ENCODE measurements around the gene AHSP. TPM values are rescaled to one million over a fixed set of nuclear protein-coding genes. Genes with fewer than 3 reads are reported as not detected.
A peak's percentile ranks its signal among the peaks of the same experiment; 100 is the strongest.
"Not testable (repeated sequence)": the region's sequence is repeated elsewhere in the genome, so short reads cannot be mapped to it uniquely, and the experiment has no call there.

Gene AHSP, protein sequence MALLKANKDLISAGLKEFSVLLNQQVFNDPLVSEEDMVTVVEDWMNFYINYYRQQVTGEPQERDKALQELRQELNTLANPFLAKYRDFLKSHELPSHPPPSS
- not detected in 2 replicates for total RNA-seq (2014; rRNA removed; shearing (Covaris generic))

DNA sequence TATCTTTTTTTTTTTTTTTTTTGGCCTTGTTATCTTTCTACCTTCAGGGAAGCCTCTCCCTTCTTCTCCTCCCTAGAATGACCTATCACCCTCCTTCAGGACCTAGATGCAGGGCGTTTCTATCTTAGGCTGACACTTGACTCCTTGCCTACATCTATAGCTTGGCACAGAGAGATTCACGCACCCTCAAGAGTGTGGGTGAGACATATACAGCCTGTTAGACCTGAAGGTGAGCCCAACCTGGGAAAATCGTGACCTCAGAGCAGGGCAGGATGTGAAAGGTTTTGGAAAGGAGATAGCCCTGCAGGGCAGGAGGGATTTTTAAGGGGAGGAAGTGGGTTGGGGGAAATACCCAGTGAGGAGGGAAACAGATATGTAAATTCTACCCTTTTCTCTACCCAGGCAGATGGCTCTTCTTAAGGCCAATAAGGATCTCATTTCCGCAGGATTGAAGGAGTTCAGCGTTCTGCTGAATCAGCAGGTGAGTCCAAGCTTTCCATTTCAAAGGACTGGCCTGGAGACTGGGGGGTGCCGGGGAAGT is at the start of gene AHSP:
Gene AHSP (plus strand): TSS at position 167 of the 541 bp plus-strand sequence. CDS start 240 bp downstream, at position 407.
- DNase-seq (ENCODE audit: low read depth), result no peak

DNA sequence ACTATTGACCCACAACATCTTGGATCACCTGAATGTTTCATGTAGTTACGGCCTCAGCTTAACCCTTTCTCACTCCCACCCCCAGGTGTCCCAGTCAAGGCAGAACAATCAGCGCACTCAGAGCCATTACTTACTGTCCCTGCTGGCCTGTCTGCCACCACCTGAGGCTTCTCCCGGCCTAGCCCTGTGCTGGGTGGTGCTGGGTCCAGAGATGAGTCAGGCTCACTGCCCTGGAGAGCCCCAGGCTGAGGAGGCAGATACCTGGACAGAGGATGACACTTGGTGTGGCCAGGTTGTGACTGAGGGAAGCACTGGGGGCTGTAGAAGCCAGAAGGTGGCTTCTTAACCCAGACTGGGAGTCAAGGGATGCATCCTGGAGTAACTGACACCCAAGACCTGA is 48.7 kb upstream of the AHSP start:
- DNase-seq (ENCODE audit: low read depth), result no peak

DNA sequence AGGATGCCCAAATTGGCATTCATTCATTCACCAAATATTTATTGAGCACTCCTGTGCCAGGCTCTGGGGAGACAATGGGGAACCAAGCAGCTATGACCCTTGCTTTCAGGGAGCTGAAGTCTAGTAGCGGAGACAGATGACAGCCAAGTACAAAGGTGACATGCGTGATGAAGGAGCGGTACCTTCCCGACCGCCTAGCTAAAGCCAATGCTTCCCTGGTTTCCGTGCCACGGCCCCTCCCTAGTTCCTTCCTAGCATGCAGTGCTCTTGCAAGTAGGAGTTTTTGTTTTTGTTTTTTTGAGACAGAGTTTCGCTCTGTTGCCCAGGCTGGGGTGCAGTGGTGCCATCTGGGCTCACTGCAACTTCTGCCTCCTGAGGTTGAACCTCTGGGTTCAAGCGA is 47.9 kb upstream of the AHSP start:
- DNase-seq (ENCODE audit: low read depth), result no peak

DNA sequence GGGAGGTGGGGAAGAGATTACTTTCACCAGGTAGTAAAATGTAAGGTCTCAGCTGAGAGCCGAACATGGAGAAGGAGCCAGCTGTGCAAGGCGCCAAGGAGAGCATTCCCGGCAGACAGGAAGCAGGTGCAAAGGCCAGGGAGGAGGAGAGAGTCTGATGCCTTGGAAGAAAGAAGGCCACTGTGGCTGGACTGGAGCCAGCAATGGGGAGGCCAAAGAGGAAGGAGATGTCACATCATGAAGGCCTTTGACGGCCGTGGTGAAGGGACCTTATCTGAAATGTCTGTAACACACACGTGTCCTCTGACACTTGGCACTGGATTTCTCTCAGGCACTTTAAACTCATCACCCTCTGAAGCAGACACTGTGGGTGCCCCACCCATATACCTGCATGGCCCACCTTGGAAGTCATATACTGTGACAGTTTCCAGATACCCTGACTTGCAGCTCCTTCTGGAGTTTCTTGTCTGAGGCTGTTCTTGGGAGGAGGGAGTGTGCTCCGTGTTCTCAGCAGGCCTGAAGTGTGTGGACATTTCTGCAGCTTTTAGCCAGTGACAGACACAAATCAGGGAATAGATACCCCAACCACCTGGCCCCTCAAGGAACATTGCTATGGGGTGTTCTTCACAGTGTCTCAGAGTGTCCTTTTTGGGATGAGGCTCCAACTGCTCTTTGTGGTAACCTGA is 46.7 kb upstream of the AHSP start:
- DNase-seq (ENCODE audit: low read depth), result no peak

DNA sequence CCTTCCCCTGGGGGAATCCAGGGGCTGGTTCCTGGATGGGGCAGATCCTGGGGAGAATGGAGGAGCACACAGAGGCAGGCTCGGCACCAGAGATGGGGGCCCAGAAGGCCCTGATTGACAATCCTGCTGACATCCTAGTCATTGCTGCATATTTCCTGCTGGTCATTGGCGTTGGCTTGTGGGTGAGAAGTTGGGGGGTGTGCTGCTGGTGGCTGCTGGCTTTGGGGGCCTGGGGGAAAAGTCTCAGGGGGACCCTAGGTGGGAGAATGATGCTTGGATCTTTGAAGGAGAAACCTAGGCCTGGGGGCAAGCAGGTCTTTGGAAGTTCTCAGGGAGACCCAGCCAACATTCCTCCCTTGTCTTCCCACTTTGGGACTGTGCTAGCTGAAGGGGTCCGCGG is 44.6 kb upstream of the AHSP start, which contains the start of gene SLC5A2:
Gene SLC5A2 (plus strand): TSS at position 43 of the 400 bp plus-strand sequence. CDS start 14 bp downstream, at position 57.
- DNase-seq (ENCODE audit: low read depth), result no peak

DNA sequence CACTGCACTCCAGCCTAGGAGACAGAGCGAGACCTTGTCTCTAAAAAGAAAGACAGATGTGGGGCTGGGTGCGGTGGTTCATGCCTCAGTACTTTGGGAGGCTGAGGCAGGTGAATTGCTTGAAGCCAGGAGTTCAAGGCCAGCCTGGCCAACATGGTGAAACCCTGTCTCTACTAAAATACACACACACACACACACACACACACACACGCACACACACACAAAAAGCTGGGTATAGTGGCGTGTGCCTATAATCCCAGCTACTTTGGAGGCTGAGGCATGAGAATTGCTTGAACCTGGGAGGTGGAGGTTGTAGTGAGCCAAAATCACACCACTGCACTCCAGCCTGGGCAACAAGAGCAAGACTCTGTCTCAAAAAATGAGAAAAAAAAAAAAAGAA is 43.7 kb upstream of the AHSP start:
- DNase-seq (ENCODE audit: low read depth), result not testable (repeated sequence)

DNA sequence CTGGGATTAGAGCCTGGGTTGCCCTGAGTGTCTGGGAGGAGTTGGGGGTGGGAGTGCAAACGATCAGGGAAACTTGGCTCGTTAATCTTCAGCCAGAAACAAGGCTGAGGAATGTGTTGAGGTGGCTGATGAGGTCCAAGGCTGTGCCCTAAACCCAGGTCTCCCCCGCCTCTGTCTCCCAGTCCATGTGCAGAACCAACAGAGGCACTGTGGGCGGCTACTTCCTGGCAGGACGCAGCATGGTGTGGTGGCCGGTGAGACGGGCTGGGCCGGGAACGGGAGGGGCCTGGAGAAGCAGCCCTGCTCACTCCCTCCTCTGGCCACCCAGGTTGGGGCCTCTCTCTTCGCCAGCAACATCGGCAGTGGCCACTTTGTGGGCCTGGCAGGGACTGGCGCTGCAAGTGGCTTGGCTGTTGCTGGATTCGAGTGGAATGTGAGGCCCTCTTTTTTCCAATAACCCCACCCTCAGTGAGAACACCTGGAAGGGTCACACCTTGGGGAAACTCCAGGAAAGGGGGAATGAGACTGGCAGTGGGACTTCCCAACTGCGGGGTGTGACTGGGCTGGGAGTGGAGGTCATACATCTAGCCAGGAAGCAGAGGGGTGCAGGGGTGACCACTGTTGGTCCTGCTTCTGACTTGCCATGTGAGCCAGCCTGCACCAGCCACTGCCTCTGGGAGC is 43.1 kb upstream of the AHSP start:
- DNase-seq (ENCODE audit: low read depth), result peak; percentile 26

DNA sequence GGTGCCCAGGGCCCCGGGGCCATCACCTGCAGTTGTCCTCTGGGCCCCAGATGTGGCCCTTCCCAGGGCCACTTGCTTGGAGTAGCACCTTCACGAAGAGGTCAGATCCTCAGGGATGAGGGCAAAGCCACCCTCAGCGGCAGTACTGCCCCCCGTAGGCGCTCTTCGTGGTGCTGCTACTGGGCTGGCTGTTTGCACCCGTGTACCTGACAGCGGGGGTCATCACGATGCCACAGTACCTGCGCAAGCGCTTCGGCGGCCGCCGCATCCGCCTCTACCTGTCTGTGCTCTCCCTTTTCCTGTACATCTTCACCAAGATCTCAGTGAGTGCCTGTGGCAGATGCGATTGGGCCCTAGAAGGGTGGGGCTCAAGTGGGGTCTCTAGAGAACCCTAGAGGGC is 42.1 kb upstream of the AHSP start:
- DNase-seq (ENCODE audit: low read depth), result no peak

DNA sequence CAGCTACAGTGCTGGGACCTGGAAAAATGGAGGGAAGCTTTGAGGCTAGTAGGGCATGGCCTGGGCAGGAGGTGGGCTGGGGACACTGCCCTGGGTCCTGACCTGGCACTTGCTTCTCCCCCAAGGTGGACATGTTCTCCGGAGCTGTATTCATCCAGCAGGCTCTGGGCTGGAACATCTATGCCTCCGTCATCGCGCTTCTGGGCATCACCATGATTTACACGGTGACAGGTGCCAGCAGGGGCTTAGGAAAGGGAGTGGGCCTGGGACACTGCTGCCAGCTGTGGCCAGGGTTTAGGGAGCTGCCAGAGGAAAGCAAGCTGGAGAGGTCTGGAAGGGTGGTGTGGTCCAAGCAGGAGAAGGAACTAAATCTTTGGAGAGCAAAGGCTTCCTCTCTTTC is 41.7 kb upstream of the AHSP start:
- no peak for DNase-seq (ENCODE audit: low read depth)

DNA sequence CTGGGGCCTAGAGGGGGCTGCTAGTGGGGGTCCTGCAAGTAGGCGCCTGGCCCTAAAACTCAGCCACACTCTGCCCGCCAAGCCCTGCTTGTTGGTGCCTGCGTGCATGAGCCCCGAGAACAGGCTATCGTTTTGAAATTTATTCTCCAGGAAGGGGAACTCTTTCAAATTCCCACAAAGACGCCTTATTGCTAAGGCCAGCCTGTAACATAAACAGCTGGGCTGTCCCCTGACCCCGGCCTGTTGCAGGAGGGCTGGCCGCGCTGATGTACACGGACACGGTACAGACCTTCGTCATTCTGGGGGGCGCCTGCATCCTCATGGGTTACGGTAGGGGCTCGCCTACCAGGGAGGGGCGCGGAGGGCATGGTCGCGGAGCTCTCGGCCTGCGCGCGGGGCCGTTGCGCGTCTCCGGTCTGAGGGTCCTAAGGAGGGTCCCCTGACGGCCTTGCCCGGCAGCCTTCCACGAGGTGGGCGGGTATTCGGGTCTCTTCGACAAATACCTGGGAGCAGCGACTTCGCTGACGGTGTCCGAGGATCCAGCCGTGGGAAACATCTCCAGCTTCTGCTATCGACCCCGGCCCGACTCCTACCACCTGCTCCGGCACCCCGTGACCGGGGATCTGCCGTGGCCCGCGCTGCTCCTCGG is 40.5 kb upstream of the AHSP start:
- no peak for DNase-seq (ENCODE audit: low read depth)

DNA sequence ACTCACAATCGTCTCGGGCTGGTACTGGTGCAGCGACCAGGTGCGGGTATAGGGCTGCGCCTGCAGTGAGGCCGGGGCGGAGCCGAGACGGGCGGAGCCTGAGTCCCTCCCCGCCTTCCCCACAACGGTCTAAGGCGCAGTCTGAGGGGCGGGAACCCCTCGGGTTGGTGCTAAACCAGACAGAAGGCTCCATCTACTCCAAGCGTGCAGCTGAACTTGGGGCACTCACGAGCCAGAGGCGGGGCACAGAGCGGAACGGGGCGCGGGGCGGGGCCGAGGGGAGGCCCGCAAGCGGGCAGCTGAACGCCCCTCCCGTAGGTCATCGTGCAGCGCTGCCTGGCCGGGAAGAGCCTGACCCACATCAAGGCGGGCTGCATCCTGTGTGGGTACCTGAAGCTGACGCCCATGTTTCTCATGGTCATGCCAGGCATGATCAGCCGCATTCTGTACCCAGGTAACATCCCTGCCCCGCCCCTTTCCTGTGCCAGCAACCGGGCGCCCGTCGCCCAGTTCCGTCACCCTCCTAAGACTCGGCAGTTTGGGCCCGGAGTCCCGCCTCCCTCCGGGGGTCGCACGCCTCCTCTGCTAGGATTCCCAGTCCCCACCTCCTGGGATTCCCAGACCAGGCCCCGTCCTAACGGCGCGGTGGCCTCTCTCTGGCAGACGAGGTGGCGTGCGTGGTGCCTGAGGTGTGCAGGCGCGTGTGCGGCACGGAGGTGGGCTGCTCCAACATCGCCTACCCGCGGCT is 39.8 kb upstream of the AHSP start:
- DNase-seq (ENCODE audit: low read depth), result peak; percentile 54

DNA sequence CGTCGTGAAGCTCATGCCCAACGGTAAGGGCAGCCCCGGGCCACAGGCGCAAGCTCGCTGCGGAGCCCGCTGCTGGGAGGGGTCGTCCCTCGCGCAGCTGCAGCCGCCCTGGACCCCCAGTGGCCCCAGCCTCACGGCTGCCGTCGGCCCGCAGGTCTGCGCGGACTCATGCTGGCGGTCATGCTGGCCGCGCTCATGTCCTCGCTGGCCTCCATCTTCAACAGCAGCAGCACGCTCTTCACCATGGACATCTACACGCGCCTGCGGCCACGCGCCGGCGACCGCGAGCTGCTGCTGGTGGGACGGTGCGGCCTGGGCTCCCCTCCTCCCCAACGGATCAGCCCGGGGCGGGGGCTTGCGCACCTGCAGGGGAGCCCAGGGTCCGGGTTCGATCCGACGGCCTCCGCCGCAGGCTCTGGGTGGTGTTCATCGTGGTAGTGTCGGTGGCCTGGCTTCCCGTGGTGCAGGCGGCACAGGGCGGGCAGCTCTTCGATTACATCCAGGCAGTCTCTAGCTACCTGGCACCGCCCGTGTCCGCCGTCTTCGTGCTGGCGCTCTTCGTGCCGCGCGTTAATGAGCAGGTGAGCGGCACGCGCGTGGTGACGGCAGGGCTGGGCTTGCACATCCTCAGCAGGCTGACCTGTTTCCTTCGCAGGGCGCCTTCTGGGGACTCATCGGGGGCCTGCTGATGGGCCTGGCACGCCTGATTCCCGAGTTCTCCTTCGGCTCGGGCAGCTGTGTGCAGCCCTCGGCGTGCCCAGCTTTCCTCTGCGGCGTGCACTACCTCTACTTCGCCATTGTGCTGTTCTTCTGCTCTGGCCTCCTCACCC is 39.0 kb upstream of the AHSP start:
- no peak for DNase-seq (ENCODE audit: low read depth)

DNA sequence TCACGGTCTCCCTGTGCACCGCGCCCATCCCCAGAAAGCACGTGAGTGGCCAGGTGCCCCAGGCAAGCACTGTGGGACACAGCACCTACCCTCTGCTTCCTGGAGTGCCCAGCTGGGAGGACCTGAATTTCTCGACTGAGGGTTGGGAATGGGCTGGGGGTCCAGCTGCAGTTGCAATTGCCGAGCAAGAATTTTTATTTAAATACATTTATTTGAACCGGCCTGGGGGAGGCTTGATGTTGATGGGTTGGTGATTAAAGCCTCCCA is 38.5 kb upstream of the AHSP start:
- DNase-seq (ENCODE audit: low read depth), result no peak

DNA sequence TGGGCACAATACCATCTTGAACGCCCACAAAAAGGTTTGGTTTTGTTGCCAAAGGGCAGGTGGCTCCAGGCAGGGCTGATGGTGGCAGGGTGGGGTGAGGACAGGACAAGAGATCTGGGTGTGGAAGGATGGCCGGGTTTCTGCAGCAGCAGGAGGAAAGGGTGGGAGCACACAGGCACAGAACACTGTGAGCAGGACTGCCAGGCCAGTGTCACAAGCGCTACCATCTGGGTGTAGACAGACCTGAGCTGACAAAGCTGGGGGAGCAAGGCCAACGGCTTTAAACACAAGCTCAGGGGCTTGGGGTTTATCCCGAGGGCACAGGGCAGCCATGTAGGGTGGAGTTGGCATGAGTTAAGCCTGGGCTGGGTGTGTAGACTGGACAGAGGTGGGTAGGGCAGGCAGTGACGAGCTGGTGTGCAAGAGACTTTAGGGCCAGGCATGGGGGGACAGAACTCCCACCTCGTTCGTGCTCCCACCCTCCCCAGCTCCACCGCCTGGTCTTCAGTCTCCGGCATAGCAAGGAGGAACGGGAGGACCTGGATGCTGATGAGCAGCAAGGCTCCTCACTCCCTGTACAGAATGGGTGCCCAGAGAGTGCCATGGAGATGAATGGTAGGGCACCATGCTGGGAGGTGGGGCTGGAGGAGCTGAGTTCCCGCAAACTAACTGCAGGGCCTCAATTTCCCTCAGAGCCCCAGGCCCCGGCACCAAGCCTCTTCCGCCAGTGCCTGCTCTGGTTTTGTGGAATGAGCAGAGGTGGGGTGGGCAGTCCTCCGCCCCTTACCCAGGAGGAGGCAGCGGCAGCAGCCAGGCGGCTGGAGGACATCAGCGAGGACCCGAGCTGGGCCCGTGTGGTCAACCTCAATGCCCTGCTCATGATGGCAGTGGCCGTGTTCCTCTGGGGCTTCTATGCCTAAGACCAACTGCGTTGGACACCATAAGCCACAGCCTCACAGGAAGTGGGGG is 37.8 kb upstream of the AHSP start:
- DNase-seq (ENCODE audit: low read depth), result no peak

DNA sequence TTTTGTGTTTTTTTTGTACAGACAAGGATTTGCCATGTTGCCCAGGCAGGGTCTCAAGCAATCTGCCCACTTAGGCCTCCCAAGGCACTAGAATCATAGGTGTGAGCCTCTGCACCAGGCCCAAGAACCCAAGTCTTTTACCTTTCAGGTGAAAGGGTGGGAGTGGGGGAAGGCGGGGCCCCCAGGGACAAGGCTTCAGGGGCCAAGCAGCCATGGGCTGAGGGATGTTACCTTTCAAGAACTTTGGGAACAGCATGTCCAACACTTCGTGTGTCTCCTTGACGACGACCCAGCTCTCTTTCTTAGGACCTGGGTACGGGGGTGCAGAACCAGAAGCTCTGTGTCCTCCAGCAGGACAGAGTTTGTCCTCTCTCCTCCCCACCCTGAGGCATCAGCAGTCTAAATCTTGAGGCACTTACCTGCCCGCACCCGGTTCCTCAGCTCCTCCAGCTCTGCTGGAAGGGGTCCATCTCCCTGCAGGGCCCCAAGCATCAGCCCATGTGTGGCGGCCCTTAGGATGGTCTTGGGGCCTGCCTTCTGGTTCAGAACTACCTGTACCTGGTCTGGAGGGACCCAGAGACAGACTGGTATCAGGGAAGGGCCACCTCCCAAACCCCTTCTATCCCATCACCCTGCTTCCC is 35.8 kb upstream of the AHSP start:
- DNase-seq (ENCODE audit: low read depth), result no peak

DNA sequence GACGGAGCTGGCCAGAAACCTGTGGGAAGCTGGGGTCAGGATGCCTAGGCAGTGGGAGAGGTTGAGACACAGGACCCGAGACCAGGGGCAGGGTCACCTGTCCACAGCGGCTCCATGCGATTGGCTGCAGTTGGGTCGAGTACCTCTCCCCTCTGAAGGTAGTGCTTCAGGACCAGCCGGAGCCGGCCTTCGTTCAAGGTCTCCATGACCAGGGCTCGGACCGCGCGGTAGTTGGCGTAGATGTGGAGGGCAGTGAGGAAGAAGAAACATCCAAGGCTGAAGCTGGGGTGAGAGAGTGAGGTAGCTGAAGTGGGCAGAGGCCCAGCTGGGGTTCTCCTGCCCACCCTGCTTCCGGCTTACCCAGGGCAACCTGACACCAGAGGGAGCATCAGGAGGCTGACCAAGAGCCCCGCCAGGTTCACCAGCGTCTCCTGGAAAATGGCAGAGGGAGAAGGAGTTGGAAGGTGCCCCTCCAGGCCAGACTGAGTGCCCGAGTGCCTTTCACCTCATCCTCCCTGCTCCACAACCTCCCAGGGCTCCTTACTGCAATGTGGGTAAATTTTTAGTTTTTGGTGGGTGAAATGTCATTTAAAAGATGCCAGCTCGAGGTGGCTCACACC is 34.1 kb upstream of the AHSP start:
- DNase-seq (ENCODE audit: low read depth), result no peak

DNA sequence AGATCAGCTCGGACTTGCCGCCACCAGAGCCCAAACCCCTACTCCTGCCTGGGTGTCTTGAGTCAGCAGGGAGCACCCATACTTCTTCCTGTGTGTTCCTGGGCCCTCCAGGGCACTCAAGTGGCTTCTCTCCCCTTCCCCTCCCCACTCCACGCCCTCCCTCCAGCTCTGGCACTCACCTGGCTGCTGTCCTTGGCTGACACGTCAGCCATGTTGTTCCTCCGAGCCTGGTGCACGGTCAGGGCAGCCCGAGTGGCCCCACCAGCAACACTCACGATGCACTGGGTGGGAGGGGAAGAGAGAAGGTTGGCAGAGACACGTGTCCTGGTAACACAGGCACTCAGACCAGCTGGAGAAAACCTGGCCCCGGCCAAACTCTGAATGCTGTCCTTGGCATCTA is 31.0 kb upstream of the AHSP start:
- DNase-seq (ENCODE audit: low read depth), result no peak

DNA sequence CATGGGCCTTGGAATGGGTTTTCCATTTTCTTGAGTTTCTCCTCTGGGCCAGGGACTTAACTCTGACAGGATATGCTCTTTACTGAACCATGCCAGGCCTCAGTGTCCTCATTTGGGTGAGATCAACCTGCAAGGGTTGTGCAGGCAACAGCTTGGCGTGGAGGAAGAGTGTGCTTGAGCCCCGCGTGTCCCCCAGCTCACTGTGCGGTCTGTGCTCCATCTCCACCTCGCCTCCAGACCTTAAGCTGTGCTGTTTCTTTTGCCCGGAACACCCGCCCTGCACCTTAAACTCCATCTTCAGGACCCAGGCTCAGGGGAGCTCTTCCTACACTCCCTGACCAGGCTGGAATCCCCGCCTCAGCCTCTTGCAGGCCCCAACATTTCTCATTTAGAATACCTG is 29.2 kb upstream of the AHSP start:
- no peak for DNase-seq (ENCODE audit: low read depth)

DNA sequence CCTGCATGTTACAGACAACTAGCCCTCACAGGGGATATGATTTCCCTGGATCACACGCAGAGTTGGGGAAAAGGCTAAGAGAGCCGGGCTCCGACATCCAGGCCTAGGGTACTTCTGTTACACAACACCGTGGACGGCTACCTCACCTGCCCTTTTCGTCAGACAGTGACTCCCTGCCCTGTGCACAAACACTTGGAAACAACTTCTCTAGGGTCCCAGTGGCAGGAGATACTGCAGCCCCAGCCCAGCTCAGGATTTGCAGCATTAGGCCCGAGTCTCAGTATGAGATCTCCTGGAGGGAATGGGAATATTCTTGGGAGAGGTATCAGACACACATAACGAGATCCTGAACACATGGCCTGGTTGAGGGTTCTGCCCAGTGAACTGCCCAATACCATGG is 27.8 kb upstream of the AHSP start:
- no peak for DNase-seq (ENCODE audit: low read depth)
